Measurements from ENCODE around the gene UFD1.

UFD1 gene

GRCh38 chr22:19506212-19506611 is 27.2 kb upstream of the UFD1 start:
- H3K27ac ChIP-seq = no peak overlapping the region

GRCh38 chr22:19505735-19506126 is 26.7 kb upstream of the UFD1 start:
- H3K27ac ChIP-seq = no peak overlapping the region
- no peak for TF ChIP-seq CTCF (IDR thresholded peaks at IDR 0.05)
- TF ChIP-seq ZFX (IDR thresholded peaks at IDR 0.05; ENCODE audit: borderline replicate concordance) = no peak

More at GRCh38 chr22:19506212-19506611, 27.2 kb upstream of the UFD1 start:
- TF ChIP-seq CTCF (IDR thresholded peaks at IDR 0.05) = no peak
- TF ChIP-seq ZFX (IDR thresholded peaks at IDR 0.05; ENCODE audit: borderline replicate concordance) = no peak

- no peak for TF ChIP-seq ZFX (IDR thresholded peaks at IDR 0.05; ENCODE audit: borderline replicate concordance)
- no peak for TF ChIP-seq CTCF (IDR thresholded peaks at IDR 0.05)
- H3K27ac ChIP-seq = no peak overlapping the region
Measured at GRCh38 chr22:19504900-19505734, 26.1 kb upstream of the UFD1 start.

- no peak for TF ChIP-seq CTCF (IDR thresholded peaks at IDR 0.05)
- TF ChIP-seq ZFX (IDR thresholded peaks at IDR 0.05; ENCODE audit: borderline replicate concordance) = no peak
- H3K27ac ChIP-seq = no peak overlapping the region
Measured at GRCh38 chr22:19503869-19504268, 24.9 kb upstream of the UFD1 start.

- TF ChIP-seq ZFX (IDR thresholded peaks at IDR 0.05; ENCODE audit: borderline replicate concordance) (no peak), CTCF (IDR thresholded peaks at IDR 0.05) (no peak)
- no peak overlapping the region for H3K27ac ChIP-seq
Measured at GRCh38 chr22:19503367-19503766, 24.4 kb upstream of the UFD1 start.

GRCh38 chr22:19501897-19502447 is 23.0 kb upstream of the UFD1 start:
- no peak for TF ChIP-seq CTCF (IDR thresholded peaks at IDR 0.05)
- no peak for TF ChIP-seq ZFX (IDR thresholded peaks at IDR 0.05; ENCODE audit: borderline replicate concordance)
- H3K27ac ChIP-seq = no peak overlapping the region

- H3K27ac ChIP-seq = no peak overlapping the region
- TF ChIP-seq CTCF (IDR thresholded peaks at IDR 0.05) = no peak
- TF ChIP-seq ZFX (IDR thresholded peaks at IDR 0.05; ENCODE audit: borderline replicate concordance) = no peak
Measured at GRCh38 chr22:19499880-19500242, 20.9 kb upstream of the UFD1 start.

Data from 22Rv1 (cell line).